HepG2 (cell line): ENCODE results near the gene A3GALT2.

Source experiments
- CEBPB ChIP-seq: IDR thresholded peaks from 2 replicates; pipeline ENCODE4 v1.6.1; 2011; ENCODE audit warnings: low read depth, low read length, improper control_type of control experiment, borderline replicate concordance
- UBTF ChIP-seq: sonication (generic); formaldehyde crosslinking; IDR thresholded peaks from 2 replicates; pipeline ENCODE4 v1.4.0; 2020; ENCODE audit warnings: mild to moderate bottlenecking, missing genetic modification reagents

GRCh38 chr1:33263890-33264504 lies 56.9 kb downstream of the A3GALT2 start:
- TF ChIP-seq UBTF (CRISPR knock-in tag) = no peak
- no peak for TF ChIP-seq CEBPB
